Tongue (tissue), 2 donors: ENCODE data around the gene TYMP. TPM values are rescaled to one million over a fixed set of nuclear protein-coding genes. Genes with fewer than 3 reads are reported as not detected.
"Not testable (repeated sequence)": the region's sequence is repeated elsewhere in the genome, so short reads cannot be mapped to it uniquely, and the experiment has no call there.

Experiments used
- DNase-seq: peaks from one replicate; pipeline ENCODE4 v3.0.0-alpha.2; 2015
- total RNA-seq: library from RNA; depleted of rRNA; stranded (reverse); fragments of >200 nt; gene quantifications from one replicate; pipeline ENCODE4 v1.2.3, GENCODE V29; 2014

Gene TYMP
- total RNA-seq, 1 donor from 2014 or later = 11.0 TPM

- no peak for DNase-seq
Measured at GRCh38 chr22:50523806-50524675, 5.8 kb downstream of the TYMP start.

- DNase-seq = no peak
Measured at GRCh38 chr22:50523458-50523805, 6.4 kb downstream of the TYMP start.

- DNase-seq = no peak
Measured at GRCh38 chr22:50522806-50523438, 6.9 kb downstream of the TYMP start.

- DNase-seq = no peak
Measured at GRCh38 chr22:50522208-50522805, 7.5 kb downstream of the TYMP start.

- DNase-seq = no peak
Measured at GRCh38 chr22:50521710-50522109, 8.1 kb downstream of the TYMP start.

- DNase-seq = no peak
Measured at GRCh38 chr22:50520826-50521453, 8.9 kb downstream of the TYMP start.

- DNase-seq = not testable (repeated sequence)
Measured at GRCh38 chr22:50520184-50520583, 9.6 kb downstream of the TYMP start.

GRCh38 chr22:50519151-50519550 lies 10.7 kb downstream of the TYMP start:
- DNase-seq = no peak

GRCh38 chr22:50518606-50519005 lies 11.2 kb downstream of the TYMP start:
- DNase-seq = no peak

GRCh38 chr22:50517495-50518260 lies 12.1 kb downstream of the TYMP start:
- no peak for DNase-seq

GRCh38 chr22:50516891-50517290 lies 12.9 kb downstream of the TYMP start:
- DNase-seq = no peak

- no peak for DNase-seq
Measured at GRCh38 chr22:50516068-50516467, 13.7 kb downstream of the TYMP start.

- no peak for DNase-seq
Measured at GRCh38 chr22:50513175-50513574, 16.6 kb downstream of the TYMP start.

- no peak for DNase-seq
Measured at GRCh38 chr22:50508897-50509296, 20.9 kb downstream of the TYMP start.

- DNase-seq = peak; percentile 99
Measured at GRCh38 chr22:50507991-50508884, 21.6 kb downstream of the TYMP start, which contains the start of gene NCAPH2. TSS of gene NCAPH2 (plus strand) at chr22:50508224. CDS start at chr22:50508338, 114 bp downstream.

GRCh38 chr22:50507421-50507990 lies 22.3 kb downstream of the TYMP start, which contains the start of gene LMF2:
TSS of gene LMF2 (minus strand) at chr22:50507702. CDS start at chr22:50507675, 27 bp downstream.
- DNase-seq = no peak

- DNase-seq = no peak
Measured at GRCh38 chr22:50506611-50507420, 23.0 kb downstream of the TYMP start.

GRCh38 chr22:50505776-50506610 lies 23.8 kb downstream of the TYMP start:
- no peak for DNase-seq
